H1 (cell line): ENCODE data around the gene HHAT. TPM values are rescaled to one million over a fixed set of nuclear protein-coding genes. Genes with fewer than 3 reads are reported as not detected.

Experiments used
- BACH1 ChIP-seq: IDR thresholded peaks from 2 replicates; pipeline ENCODE4 v1.6.1; 2012; ENCODE audit warnings: low read length, improper control_type of control experiment
- BCL11A ChIP-seq, 2 experiments: IDR thresholded peaks; one replicate each; pipeline ENCODE4 v1.6.1; 2011; ENCODE audit warnings: low read depth in 2 of 2, low read length in 2 of 2, mild to moderate bottlenecking in 2 of 2
- CHD2 ChIP-seq: IDR thresholded peaks from 2 replicates; pipeline ENCODE4 v1.6.1; 2012; ENCODE audit warnings: low read length, improper control_type of control experiment
- CREB1 ChIP-seq: IDR thresholded peaks from 2 replicates; pipeline ENCODE4 v1.6.1; 2012; ENCODE audit warnings: inconsistent platforms
- EGR1 ChIP-seq: IDR thresholded peaks from 2 replicates; pipeline ENCODE4 v1.6.1; 2011; ENCODE audit warnings: low read depth, low read length, borderline replicate concordance
- HDAC6 ChIP-seq: IDR thresholded peaks from one replicate; pipeline ENCODE4 v1.7.1; 2012; ENCODE audit warnings: low read depth, mild to moderate bottlenecking, inconsistent platforms, low read length, moderate library complexity
- RNF2 ChIP-seq: fragments of 200-900, 300-1000 bp; sonication (generic); IDR thresholded peaks from 2 replicates; pipeline ENCODE4 v1.7.1; 2016; ENCODE audit warnings: borderline replicate concordance, low read depth, mild to moderate bottlenecking, antibody characterized with exemption, low read length; ENCODE audit not compliant: poor library complexity, severe bottlenecking; ENCODE audit errors: missing control alignments
- RXRA ChIP-seq: IDR thresholded peaks from 2 replicates; pipeline ENCODE4 v1.6.1; 2011; ENCODE audit warnings: low read depth, mild to moderate bottlenecking, low read length, moderate library complexity; ENCODE audit not compliant: insufficient read depth
- TAF7 ChIP-seq: optimal IDR thresholded peaks from 2 replicates; pipeline ENCODE3; 2011; ENCODE audit warnings: low read depth, mild to moderate bottlenecking, inconsistent platforms, low read length, moderate library complexity, borderline replicate concordance
- TCF12 ChIP-seq: IDR thresholded peaks from 2 replicates; pipeline ENCODE4 v1.6.1; 2011; ENCODE audit warnings: low read depth, mild to moderate bottlenecking, low read length
- polyA plus RNA-seq, 7 experiments: library from polyadenylated mRNA; depleted of rRNA in 3 of 7; stranded (reverse) in 5 of 7; unstranded in 2 of 7; fragments of >200 nt in 5 of 7; fragments of 200-250 nt in 2 of 7; gene quantifications; 1 replicate in 5 of 7; 2 replicates in 1 of 7; 4 replicates in 1 of 7; pipeline versions ENCODE4 v1.2.1 to v1.2.3, GENCODE V29; 2011 to 2013; ENCODE audit warnings: missing spikeins in 2 of 7, mixed read lengths in 2 of 7
- total RNA-seq: library from RNA; stranded (reverse); fragmentation: NEBNext Ultra II Directional; extraction: Animal tissue kit (Norgen Biotek cat#: 25700); gene quantifications from 2 replicates; pipeline ENCODE4 v1.2.1, GENCODE V29; 2021
- TF ChIP-seq, protein P1 (sequence below): IDR thresholded peaks from 2 replicates; pipeline ENCODE4 v1.6.1; 2012; ENCODE audit warnings: low read length, inconsistent platforms
- TF ChIP-seq, protein P2 (sequence below): IDR thresholded peaks from 2 replicates; pipeline ENCODE4 v1.6.1; 2012; ENCODE audit warnings: inconsistent platforms
- TF ChIP-seq, protein P3 (sequence below), 3 experiments: IDR thresholded peaks; 1 replicate in 2 of 3; 2 replicates in 1 of 3; pipeline versions ENCODE4 v1.5.1 to v1.6.1; 2011; ENCODE audit warnings: low read length in 3 of 3, mild to moderate bottlenecking in 3 of 3, inconsistent platforms in 2 of 3, low read depth in 1 of 3, moderate library complexity in 1 of 3; ENCODE audit not compliant: insufficient read depth in 1 of 3; ENCODE audit errors: control extremely low read depth in 1 of 3
- TF ChIP-seq, protein P4 (sequence below): IDR thresholded peaks from 2 replicates; pipeline ENCODE4 v1.6.1; 2011; ENCODE audit warnings: low read length, improper control_type of control experiment

HHAT gene
- total and polyA plus RNA-seq, 2 of the 8 experiments (the other 6 are each of a cell fraction or from before 2014, with no cell fraction given) = 0.15 to 0.51 TPM

DNA sequence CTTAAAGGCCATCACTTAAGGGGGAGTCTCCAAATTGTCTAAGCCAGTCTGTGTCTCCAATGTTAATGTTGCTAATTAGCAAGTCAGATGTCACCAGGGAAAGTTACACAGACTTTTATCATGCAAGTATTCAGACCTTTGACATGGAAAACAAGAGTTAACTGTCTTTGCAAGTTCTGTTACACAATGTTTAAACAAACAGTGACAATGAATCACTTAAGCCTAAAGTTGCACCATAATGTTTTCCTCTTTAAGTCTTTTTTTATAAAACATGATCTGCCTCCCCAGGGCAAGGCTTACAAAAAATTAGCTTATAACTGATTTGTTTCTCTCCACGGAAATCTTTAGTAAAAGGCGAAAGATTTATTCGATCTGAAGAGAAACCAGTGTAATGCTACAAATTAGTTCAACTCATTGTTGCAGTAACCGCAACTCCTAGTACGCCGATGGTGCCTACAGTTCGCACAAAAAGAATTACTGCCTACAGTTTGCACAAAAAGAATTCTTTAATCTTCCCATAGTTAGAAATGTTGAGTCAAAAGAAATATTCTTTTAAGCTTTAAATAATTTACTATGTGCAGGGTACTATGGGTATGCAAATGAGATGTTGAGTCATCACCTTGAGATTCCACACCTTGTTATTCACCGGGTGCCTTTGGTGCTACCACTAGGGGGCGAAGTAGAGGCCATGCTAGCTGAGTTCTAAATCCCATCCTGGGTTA is 45.3 kb downstream of the HHAT start (continued):
- TF ChIP-seq TAF7 = peak; percentile 100
- TF ChIP-seq BACH1 = peak; percentile 66
- peak; percentile 33; the same call in 1 of the 2 replicates for TF ChIP-seq TCF12
- peak; percentile 89; the same call in 1 of the 2 replicates for TF ChIP-seq EGR1
- no peak for TF ChIP-seq HDAC6
- TF ChIP-seq CHD2 = peak; percentile 61; the same call in 1 of the 2 replicates
- TF ChIP-seq, protein P1, sequence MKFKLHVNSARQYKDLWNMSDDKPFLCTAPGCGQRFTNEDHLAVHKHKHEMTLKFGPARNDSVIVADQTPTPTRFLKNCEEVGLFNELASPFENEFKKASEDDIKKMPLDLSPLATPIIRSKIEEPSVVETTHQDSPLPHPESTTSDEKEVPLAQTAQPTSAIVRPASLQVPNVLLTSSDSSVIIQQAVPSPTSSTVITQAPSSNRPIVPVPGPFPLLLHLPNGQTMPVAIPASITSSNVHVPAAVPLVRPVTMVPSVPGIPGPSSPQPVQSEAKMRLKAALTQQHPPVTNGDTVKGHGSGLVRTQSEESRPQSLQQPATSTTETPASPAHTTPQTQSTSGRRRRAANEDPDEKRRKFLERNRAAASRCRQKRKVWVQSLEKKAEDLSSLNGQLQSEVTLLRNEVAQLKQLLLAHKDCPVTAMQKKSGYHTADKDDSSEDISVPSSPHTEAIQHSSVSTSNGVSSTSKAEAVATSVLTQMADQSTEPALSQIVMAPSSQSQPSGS = peak; percentile 98
- peak in 1 of 2 experiments; percentile 52 for TF ChIP-seq BCL11A (IDR thresholded peaks at IDR 0.05; ENCODE audit: low read depth in 2 of 2, low read length in 2 of 2)
- TF ChIP-seq RXRA = no peak
- TF ChIP-seq RNF2 = no peak
- TF ChIP-seq, protein P2, sequence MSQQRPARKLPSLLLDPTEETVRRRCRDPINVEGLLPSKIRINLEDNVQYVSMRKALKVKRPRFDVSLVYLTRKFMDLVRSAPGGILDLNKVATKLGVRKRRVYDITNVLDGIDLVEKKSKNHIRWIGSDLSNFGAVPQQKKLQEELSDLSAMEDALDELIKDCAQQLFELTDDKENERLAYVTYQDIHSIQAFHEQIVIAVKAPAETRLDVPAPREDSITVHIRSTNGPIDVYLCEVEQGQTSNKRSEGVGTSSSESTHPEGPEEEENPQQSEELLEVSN = no peak
- TF ChIP-seq, protein P3, sequence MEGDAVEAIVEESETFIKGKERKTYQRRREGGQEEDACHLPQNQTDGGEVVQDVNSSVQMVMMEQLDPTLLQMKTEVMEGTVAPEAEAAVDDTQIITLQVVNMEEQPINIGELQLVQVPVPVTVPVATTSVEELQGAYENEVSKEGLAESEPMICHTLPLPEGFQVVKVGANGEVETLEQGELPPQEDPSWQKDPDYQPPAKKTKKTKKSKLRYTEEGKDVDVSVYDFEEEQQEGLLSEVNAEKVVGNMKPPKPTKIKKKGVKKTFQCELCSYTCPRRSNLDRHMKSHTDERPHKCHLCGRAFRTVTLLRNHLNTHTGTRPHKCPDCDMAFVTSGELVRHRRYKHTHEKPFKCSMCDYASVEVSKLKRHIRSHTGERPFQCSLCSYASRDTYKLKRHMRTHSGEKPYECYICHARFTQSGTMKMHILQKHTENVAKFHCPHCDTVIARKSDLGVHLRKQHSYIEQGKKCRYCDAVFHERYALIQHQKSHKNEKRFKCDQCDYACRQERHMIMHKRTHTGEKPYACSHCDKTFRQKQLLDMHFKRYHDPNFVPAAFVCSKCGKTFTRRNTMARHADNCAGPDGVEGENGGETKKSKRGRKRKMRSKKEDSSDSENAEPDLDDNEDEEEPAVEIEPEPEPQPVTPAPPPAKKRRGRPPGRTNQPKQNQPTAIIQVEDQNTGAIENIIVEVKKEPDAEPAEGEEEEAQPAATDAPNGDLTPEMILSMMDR (IDR thresholded peaks at IDR 0.05; ENCODE audit: control extremely low read depth in 1 of 3, insufficient read depth in 1 of 3, low read depth in 1 of 3, low read length in 3 of 3) = peak; percentile 66 to 96 (median 80)
- TF ChIP-seq CREB1 = peak; percentile 65
- TF ChIP-seq, protein P4, sequence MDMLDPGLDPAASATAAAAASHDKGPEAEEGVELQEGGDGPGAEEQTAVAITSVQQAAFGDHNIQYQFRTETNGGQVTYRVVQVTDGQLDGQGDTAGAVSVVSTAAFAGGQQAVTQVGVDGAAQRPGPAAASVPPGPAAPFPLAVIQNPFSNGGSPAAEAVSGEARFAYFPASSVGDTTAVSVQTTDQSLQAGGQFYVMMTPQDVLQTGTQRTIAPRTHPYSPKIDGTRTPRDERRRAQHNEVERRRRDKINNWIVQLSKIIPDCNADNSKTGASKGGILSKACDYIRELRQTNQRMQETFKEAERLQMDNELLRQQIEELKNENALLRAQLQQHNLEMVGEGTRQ = no peak
